Endothelial cell of umbilical vein (primary cell): Measurements from ENCODE around the gene PEG3.

Experiments used
- CTCF ChIP-seq, 2 donors: IDR thresholded peaks; 1 replicate in 1 of 2; 2 replicates in 1 of 2; pipeline ENCODE4 v1.5.1; 2011; ENCODE audit warnings: low read length in 2 of 2, mild to moderate bottlenecking in 2 of 2, moderate library complexity in 2 of 2, control low read depth in 1 of 2, inconsistent platforms in 1 of 2, low read depth in 1 of 2; ENCODE audit not compliant: insufficient read depth in 1 of 2; ENCODE audit errors: extremely low read depth in 1 of 2
- EZH2 ChIP-seq: IDR thresholded peaks from 2 replicates; pipeline ENCODE4 v1.6.1; 2012; ENCODE audit warnings: borderline replicate concordance, low read depth, mild to moderate bottlenecking, moderate library complexity, low read length, inconsistent platforms; ENCODE audit not compliant: severe bottlenecking
- GATA2 ChIP-seq: IDR thresholded peaks from 2 replicates; pipeline ENCODE4 v1.7.0; 2011; ENCODE audit warnings: low read depth, mild to moderate bottlenecking, moderate library complexity, mixed read lengths, low read length; ENCODE audit not compliant: insufficient read length, insufficient read depth
- POLR2A ChIP-seq: IDR thresholded peaks from 2 replicates; pipeline ENCODE4 v1.6.1; 2012; ENCODE audit warnings: low read depth, mild to moderate bottlenecking, control low read depth, low read length
- POLR2AphosphoS5 ChIP-seq: IDR thresholded peaks from 2 replicates; pipeline ENCODE4 v1.6.1; 2012; ENCODE audit warnings: low read depth, mild to moderate bottlenecking, control low read depth, low read length, moderate library complexity; ENCODE audit not compliant: insufficient read depth

- TF ChIP-seq POLR2AphosphoS5 (no peak), EZH2 (no peak), CTCF (IDR thresholded peaks at IDR 0.05; ENCODE audit: extremely low read depth in 1 of 2, insufficient read depth in 1 of 2, low read depth in 1 of 2, low read length in 2 of 2) (no peak), POLR2A (no peak), GATA2 (no peak)
Measured at GRCh38 chr19:56811480-56811879, 29.0 kb downstream of the PEG3 start.
